GM20000 (cell line): Measurements from ENCODE around the gene TPP2.

Experiments
- DNase-seq: peaks from one replicate; pipeline ENCODE4 v3.0.0; 2012; ENCODE audit warnings: low spot score
- CTCF ChIP-seq: IDR thresholded peaks from 2 replicates; pipeline ENCODE4 v1.5.1; 2012; ENCODE audit warnings: mild to moderate bottlenecking, control low read depth; ENCODE audit errors: extremely low read depth, missing control alignments

Gene TPP2

GRCh38 chr13:102670130-102670529 is 73.3 kb downstream of the TPP2 start:
- DNase-seq: no peak
- no peak for TF ChIP-seq CTCF

- TF ChIP-seq CTCF: no peak
- no peak for DNase-seq
These were observed 78.3 kb downstream of the TPP2 start for GRCh38 chr13:102675115-102675514.

- DNase-seq: no peak
- no peak for TF ChIP-seq CTCF
These were observed 80.3 kb downstream of the TPP2 start for GRCh38 chr13:102677122-102677521.

- no peak for DNase-seq
- TF ChIP-seq CTCF: no peak
These were observed 81.7 kb downstream of the TPP2 start for GRCh38 chr13:102678339-102679107.

- no peak for TF ChIP-seq CTCF
- no peak for DNase-seq
These were observed 82.8 kb downstream of the TPP2 start for GRCh38 chr13:102679449-102680132.

GRCh38 chr13:102680133-102680717 is 83.4 kb downstream of the TPP2 start:
- no peak for DNase-seq
- no peak for TF ChIP-seq CTCF
